A549 treated with AZD9567 at 1 μM for 4 hours (cell line): Measurements from ENCODE around the gene FAM98B. TPM values are rescaled to one million over a fixed set of nuclear protein-coding genes. Genes with fewer than 3 reads are reported as not detected.

Experiments used
- total RNA-seq: library from RNA; stranded (reverse); fragments of 200-300 nt; extraction: Qiagen RNA extraction; gene quantifications from 5 replicates; pipeline ENCODE4 v1.2.3, GENCODE V29; 2022; ENCODE audit not compliant: insufficient read depth

Gene FAM98B
- 7.9 to 15.0 TPM (median 10.8 TPM) in 5 replicates for total RNA-seq

GRCh38 chr15:38453971-38454695 is at the start of gene FAM98B:
TSS of gene FAM98B (plus strand) at chr15:38454127. CDS start at chr15:38454162, 35 bp downstream.

Other genes starting within 250 kb of the FAM98B start
- gene SPRED1, start 201.3 kb upstream of the FAM98B start, total RNA-seq: 6.2 to 8.2 TPM (median 7.6 TPM) in 5 replicates
- gene RASGRP1, start 110.7 kb downstream of the FAM98B start, total RNA-seq: 0.25 to 0.40 TPM (median 0.30 TPM) in 4 of 5 replicates, not detected in the other